ENCODE measurements around the gene UGT2B7.

DNA sequence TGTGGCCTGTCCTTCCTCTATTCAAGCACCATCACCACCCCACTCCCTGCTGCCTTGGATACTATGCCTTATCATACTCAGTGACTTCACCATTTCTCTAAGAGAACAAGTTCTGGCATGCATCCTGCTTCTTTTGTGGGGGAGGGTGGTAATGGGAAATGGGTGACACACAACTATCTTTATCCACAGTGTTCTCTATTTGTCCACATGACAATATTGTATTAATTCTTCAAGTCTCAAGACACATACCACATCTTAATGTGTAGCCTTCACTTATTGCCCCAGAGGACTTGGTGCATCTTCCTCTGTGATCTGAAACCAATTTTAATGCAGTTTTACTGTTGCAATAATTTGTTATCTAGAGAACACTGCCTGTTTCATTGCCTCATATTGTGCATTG is 29.3 kb upstream of the UGT2B7 start:
- no peak for TF ChIP-seq POLR2AphosphoS5 (IDR thresholded peaks at IDR 0.05)
- TF ChIP-seq, protein P1, sequence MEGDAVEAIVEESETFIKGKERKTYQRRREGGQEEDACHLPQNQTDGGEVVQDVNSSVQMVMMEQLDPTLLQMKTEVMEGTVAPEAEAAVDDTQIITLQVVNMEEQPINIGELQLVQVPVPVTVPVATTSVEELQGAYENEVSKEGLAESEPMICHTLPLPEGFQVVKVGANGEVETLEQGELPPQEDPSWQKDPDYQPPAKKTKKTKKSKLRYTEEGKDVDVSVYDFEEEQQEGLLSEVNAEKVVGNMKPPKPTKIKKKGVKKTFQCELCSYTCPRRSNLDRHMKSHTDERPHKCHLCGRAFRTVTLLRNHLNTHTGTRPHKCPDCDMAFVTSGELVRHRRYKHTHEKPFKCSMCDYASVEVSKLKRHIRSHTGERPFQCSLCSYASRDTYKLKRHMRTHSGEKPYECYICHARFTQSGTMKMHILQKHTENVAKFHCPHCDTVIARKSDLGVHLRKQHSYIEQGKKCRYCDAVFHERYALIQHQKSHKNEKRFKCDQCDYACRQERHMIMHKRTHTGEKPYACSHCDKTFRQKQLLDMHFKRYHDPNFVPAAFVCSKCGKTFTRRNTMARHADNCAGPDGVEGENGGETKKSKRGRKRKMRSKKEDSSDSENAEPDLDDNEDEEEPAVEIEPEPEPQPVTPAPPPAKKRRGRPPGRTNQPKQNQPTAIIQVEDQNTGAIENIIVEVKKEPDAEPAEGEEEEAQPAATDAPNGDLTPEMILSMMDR (IDR thresholded peaks at IDR 0.05): no peak
- no peak for TF ChIP-seq POLR2A (IDR thresholded peaks at IDR 0.05)

Data from breast epithelium (tissue), 3 donors.